Activated CD4-positive, alpha-beta T cell treated with anti-CD3 and anti-CD28 coated beads, Interleukin-2, amount 50 U/mL, for 4 hours (primary cell): ENCODE data around the gene PGA3.
"Not testable (repeated sequence)": the region's sequence is repeated elsewhere in the genome, so short reads cannot be mapped to it uniquely, and the experiment has no call there.

Experiments used
- DNase-seq, 2 experiments: peaks; one replicate each; pipeline ENCODE4 v3.0.0-alpha.2; 2020

Gene PGA3

GRCh38 chr11:61211327-61211952 lies 8.1 kb downstream of the PGA3 start:
- DNase-seq: not testable (repeated sequence)

DNA sequence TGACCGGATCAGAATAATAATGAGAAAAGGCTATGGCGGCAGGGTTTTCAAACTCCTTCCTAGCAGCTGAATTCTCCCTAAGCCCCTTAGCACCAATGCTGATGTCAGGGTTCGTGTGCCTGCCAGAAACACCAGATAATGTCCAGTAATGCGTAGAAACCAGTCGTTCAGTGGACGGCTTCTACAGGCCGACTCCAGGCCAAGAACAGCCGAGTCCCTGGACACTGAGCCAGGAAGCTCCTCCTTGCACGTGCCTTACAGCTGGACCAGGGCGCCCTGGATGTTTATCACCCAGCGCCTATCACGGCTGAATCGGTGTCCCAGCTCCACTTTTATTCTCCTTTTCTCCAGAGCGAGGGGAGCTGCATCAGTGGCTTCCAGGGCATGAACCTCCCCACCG lies 8.9 kb downstream of the PGA3 start:
- not testable (repeated sequence) for DNase-seq

- DNase-seq: not testable (repeated sequence)
These were observed 10.5 kb downstream of the PGA3 start for GRCh38 chr11:61213711-61214324.

DNA sequence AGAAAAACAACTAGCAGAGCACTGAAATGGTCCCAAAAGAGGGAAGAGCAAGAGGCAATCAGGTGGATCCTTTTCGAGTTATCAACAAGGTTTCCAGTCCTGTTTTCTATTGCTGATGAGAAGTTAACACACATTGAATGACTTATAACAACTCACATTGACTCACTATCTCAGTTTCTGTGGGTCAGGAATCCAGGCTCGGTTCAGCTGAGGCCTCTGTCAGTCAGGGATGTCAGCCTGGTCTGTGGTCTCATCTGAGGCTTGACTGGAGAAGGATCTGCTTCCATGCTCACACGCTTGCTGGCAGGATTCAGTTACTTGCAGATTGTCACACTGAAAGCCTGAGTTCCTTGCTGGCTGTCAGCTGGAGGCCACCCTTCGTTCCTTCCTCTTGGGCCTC lies 15.0 kb downstream of the PGA3 start:
- not testable (repeated sequence) for DNase-seq

DNA sequence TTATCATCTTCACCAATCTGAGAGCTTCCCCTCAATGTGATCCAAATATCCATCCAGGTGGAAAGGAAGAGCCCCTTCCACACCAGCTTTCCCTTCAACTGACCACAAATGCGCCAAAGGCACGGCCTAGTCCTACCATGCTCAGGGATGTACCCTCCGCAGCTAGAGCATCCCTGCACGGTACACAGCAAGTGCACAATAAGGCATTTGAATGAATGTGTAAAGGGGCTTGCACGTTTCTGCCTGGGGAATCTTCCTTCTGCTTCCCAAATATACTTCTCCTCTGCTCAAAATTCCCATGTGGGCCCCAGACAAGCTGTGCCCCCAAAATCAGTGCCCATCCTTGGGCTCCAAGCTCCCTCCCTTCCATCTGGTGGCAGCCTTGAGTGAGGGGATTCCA lies 15.7 kb downstream of the PGA3 start:
- DNase-seq: not testable (repeated sequence)

DNA sequence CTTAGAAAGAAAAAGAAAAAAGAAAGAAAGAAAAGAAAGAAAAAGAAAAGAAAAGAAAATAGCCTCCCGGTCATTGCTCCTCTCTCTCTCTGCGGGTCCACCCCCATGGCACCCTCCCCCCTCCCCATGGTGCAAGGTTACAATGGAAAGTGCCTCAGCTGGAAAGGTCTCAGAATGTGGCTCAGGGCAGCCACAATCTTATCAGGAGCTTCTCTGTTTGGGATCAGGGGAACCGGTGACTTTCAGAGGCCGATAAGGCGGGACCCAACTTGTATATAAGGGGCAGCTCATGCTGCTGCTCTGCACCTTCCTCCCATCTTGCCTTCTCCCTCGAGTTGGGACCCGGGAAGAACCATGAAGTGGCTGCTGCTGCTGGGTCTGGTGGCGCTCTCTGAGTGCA lies 18.7 kb downstream of the PGA3 start, which contains the start of gene PGA4:
TSS of gene PGA4 (plus strand) at position 301 of the 400 bp plus-strand sequence. CDS start at position 355, 54 bp downstream.
- not testable (repeated sequence) for DNase-seq

DNA sequence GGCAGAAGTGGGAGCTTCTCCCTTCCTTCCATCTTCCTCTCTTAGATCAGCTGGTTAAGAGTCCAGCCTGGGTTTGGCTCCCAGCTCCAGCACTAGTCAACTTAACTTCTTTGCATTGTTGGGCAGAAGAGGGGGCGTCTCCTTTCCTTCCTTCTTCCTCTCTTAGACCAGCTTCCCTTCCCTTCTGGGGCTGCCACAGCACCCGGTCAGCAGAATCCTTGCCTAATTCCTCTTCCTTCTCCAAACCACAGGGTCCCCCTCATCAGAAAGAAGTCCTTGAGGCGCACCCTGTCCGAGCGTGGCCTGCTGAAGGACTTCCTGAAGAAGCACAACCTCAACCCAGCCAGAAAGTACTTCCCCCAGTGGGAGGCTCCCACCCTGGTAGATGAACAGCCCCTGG lies 19.4 kb downstream of the PGA3 start:
- DNase-seq: not testable (repeated sequence)

DNA sequence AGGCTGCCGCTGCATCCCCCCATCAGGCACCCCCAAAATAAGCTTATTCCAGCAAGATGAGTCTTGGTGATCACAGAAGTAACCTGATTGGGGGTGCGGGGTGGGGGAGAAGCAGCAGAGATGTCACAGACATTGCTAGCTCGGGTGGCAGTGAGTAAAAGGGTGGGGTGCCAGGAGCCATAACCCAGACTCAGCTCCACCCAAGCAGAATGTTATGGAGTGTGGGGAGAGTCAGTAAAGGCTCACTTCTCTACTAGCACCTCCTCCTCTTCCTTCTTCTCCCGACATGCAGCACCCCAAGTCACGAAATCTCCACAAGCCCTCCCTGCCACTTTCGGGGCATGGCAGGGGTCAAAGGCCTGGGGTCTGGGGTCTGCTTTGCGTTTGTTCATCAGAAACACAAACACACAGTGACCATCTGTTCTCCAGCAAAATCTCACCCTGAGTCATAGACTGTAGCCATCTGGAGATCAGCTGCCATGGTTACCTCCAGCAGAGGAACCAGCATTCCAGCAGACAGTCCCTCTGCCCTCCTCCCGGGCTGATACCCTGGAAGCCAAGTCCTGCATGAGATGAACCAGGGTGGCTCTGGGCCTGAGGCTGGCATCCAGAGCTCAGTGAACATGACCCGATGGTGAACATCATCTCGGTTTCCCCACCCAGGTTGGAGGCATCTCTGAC lies 23.3 kb downstream of the PGA3 start:
- not testable (repeated sequence) for DNase-seq

GRCh38 chr11:61229458-61229857 lies 26.1 kb downstream of the PGA3 start:
- DNase-seq: not testable (repeated sequence)

DNA sequence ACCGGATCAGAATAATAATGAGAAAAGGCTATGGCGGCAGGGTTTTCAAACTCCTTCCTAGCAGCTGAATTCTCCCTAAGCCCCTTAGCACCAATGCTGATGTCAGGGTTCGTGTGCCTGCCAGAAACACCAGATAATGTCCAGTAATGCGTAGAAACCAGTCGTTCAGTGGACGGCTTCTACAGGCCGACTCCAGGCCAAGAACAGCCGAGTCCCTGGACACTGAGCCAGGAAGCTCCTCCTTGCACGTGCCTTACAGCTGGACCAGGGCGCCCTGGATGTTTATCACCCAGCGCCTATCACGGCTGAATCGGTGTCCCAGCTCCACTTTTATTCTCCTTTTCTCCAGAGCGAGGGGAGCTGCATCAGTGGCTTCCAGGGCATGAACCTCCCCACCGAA lies 27.7 kb downstream of the PGA3 start:
- DNase-seq: not testable (repeated sequence)

DNA sequence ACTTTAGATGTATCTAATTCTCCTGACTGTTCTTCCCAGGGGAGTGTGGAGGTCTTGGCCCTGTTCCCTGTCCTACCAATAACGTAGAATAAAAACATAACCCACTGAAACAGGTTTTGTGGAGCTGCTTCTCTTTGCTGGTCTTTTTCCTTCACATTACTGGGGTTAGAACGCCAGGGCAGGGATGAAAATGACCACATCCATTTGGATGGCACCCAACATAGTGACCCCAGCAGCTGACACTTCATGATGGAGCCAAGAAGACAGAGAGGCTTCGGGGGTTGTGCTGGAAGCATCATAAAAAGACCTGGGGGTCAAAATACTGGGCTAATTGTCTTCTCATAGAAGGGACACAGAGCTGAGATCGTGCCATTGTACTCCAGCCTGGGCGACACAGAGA lies 28.3 kb downstream of the PGA3 start:
- not testable (repeated sequence) for DNase-seq

GRCh38 chr11:61232548-61233145 lies 29.3 kb downstream of the PGA3 start:
- DNase-seq: not testable (repeated sequence)

DNA sequence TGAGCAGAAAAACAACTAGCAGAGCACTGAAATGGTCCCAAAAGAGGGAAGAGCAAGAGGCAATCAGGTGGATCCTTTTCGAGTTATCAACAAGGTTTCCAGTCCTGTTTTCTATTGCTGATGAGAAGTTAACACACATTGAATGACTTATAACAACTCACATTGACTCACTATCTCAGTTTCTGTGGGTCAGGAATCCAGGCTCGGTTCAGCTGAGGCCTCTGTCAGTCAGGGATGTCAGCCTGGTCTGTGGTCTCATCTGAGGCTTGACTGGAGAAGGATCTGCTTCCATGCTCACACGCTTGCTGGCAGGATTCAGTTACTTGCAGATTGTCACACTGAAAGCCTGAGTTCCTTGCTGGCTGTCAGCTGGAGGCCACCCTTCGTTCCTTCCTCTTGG lies 33.8 kb downstream of the PGA3 start:
- DNase-seq: not testable (repeated sequence)

- not testable (repeated sequence) for DNase-seq
These were observed 37.0 kb downstream of the PGA3 start for GRCh38 chr11:61240288-61240687.

- DNase-seq: not testable (repeated sequence)
These were observed 37.6 kb downstream of the PGA3 start, which contains the start of gene PGA5 for GRCh38 chr11:61240875-61241274. PGA5 (plus strand) TSS chr11:61241175; CDS start chr11:61241227, 52 bp downstream.

DNA sequence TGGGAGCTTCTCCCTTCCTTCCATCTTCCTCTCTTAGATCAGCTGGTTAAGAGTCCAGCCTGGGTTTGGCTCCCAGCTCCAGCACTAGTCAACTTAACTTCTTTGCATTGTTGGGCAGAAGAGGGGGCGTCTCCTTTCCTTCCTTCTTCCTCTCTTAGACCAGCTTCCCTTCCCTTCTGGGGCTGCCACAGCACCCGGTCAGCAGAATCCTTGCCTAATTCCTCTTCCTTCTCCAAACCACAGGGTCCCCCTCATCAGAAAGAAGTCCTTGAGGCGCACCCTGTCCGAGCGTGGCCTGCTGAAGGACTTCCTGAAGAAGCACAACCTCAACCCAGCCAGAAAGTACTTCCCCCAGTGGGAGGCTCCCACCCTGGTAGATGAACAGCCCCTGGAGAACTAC lies 38.2 kb downstream of the PGA3 start:
- DNase-seq: not testable (repeated sequence)

GRCh38 chr11:61245284-61245964 lies 42.1 kb downstream of the PGA3 start:
- DNase-seq: not testable (repeated sequence)

DNA sequence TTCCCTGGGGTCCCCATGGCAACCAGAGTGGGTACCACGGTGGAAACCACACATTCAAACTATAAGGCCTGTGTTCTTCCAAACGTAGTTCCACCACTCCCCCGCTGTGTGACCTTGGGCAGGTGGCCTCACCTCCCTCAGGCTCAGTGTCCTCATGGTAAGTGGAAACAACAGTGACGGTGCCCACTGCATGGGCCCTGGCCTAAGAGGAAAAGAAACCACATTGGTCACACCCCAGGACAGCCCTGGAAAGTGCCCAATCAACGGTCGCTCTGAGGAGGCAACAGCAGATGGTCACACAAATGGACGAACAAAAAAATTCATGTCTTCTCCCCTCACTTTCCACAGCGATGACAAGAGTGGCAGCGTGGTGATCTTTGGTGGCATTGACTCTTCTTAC lies 44.8 kb downstream of the PGA3 start:
- not testable (repeated sequence) for DNase-seq

GRCh38 chr11:61249201-61249600 lies 45.9 kb downstream of the PGA3 start:
- not testable (repeated sequence) for DNase-seq

GRCh38 chr11:61250796-61251765 lies 47.8 kb downstream of the PGA3 start:
- DNase-seq: not testable (repeated sequence)

GRCh38 chr11:61252332-61252731 lies 49.0 kb downstream of the PGA3 start:
- not testable (repeated sequence) for DNase-seq
